Peyer's patch (tissue), 4 donors: ENCODE measurements around the gene JTB. TPM values are rescaled to one million over a fixed set of nuclear protein-coding genes. Genes with fewer than 3 reads are reported as not detected.

Experiments
- DNase-seq, 3 donors: peaks; one replicate each; pipeline ENCODE4 v3.0.0-alpha.2; 2017 to 2019
- H3K27ac ChIP-seq, 4 donors: fragments of 200-600 bp; sonication (generic); one replicate each; pipeline ENCODE4 v1.5.1; 2016 to 2019
- H3K27me3 ChIP-seq, 2 donors: fragments of 200-600 bp; sonication (generic); one replicate each; pipeline ENCODE4 v1.5.1; 2019
- H3K36me3 ChIP-seq, 3 donors: fragments of 200-600 bp; sonication (generic); one replicate each; pipeline ENCODE4 v1.5.1; 2016 to 2019
- H3K4me1 ChIP-seq, 4 donors: fragments of 200-600 bp; sonication (generic); one replicate each; pipeline ENCODE4 v1.5.1; 2016 to 2019
- H3K4me3 ChIP-seq, 4 donors: fragments of 200-600 bp; sonication (generic); 1 replicate in 3 of 4; 2 replicates in 1 of 4; pipeline ENCODE4 v1.5.1; 2016 to 2019; ENCODE audit warnings: mild to moderate bottlenecking in 1 of 4
- H3K9me3 ChIP-seq, 4 donors: fragments of 200-600 bp; sonication (generic); one replicate each; pipeline ENCODE4 v1.5.1; 2016 to 2019; ENCODE audit warnings: mild to moderate bottlenecking in 1 of 4
- CTCF ChIP-seq, 6 experiments: fragments of 450-650 bp in 4 of 6; fragments of 200-600 bp in 2 of 6; sonication (generic) in 1 of 6; IDR thresholded peaks; one replicate each; pipeline ENCODE4 v1.5.1; 2017 to 2019; ENCODE audit warnings: antibody characterized with exemption in 6 of 6, mild to moderate bottlenecking in 3 of 6, moderate library complexity in 1 of 6
- POLR2A ChIP-seq, 2 donors: fragments of 450-650 bp; IDR thresholded peaks; one replicate each; pipeline ENCODE4 v1.5.1; 2017; ENCODE audit warnings: antibody characterized with exemption in 2 of 2, mild to moderate bottlenecking in 2 of 2, moderate library complexity in 2 of 2
- total RNA-seq, 4 donors: library from RNA; depleted of rRNA; stranded (reverse); fragments of >200 nt; gene quantifications; one replicate each; pipeline ENCODE4 v1.1.0, GENCODE V29; 2016

JTB gene
- total RNA-seq, 4 donors from 2014 or later, result 172 to 321 (median 193) TPM

GRCh38 chr1:153957744-153958110, 19.7 kb downstream of the JTB start:
- peak overlapping the region; percentile 63 to 97 (median 86) for H3K4me3 ChIP-seq
- H3K36me3 ChIP-seq, result peaks cover 0 to 37% (median 0%) of the 10 kb centered on the region in 3 donors
- peaks cover 0 to 35% (median 17%) of the 10 kb centered on the region in 4 donors for H3K4me1 ChIP-seq
- peak overlapping the region; percentile 90 to 100 (median 92) for H3K27ac ChIP-seq
- no peaks in the 10 kb centered on the region for H3K27me3 ChIP-seq
- peak in 2 of 3 donors; percentile 63 to 76 for DNase-seq
- H3K9me3 ChIP-seq, result no peaks in the 10 kb centered on the region
- no peak for TF ChIP-seq CTCF (IDR thresholded peaks at IDR 0.05)
- no peak for TF ChIP-seq POLR2A (IDR thresholded peaks at IDR 0.05)

DNA sequence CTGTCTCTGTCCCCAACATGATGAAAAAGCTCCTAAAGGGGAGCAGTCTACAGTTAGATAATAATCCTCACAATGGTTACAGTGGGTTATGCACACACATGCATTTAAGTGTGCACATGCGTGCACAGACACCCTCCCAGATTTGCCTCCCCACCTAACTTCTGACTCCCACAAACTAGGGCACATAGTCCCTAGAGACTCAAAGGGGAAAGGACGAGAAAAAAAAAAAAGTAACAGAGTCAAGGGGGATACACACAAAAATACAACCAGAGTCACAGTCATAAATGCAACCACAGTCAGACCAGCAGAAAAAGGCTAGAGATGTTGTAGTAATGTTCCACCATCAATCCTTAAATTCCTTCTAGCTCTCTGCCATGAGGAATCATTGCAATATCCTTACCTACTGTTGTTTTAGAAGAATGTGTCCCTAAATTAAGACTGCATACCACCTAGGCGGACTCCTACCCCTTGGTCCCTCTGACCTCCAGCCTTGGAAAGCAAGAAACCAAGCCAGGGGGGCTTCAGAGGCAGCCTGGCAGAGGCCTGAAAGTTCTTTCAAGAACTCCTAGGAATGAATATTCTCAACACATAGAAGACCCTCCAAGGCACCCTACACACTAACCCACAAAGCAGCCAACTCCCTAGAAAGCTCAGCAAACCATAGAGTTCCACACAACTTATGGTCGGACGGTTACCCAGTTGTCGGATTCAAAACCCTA, 20.3 kb downstream of the JTB start:
- Histone ChIP-seq H3K36me3 (peaks cover 0 to 43% (median 0%) of the 10 kb centered on the region in 3 donors), H3K9me3 (no peaks in the 10 kb centered on the region), H3K4me1 (peaks cover 0 to 29% (median 13%) of the 10 kb centered on the region in 4 donors), H3K27me3 (no peaks in the 10 kb centered on the region), H3K27ac (peak overlapping the region; percentile 90 to 100 (median 92)), H3K4me3 (peak overlapping the region; percentile 63 to 97 (median 86))
- TF ChIP-seq POLR2A (IDR thresholded peaks at IDR 0.05) (no peak), CTCF (IDR thresholded peaks at IDR 0.05) (no peak)
- DNase-seq, result no peak

DNA sequence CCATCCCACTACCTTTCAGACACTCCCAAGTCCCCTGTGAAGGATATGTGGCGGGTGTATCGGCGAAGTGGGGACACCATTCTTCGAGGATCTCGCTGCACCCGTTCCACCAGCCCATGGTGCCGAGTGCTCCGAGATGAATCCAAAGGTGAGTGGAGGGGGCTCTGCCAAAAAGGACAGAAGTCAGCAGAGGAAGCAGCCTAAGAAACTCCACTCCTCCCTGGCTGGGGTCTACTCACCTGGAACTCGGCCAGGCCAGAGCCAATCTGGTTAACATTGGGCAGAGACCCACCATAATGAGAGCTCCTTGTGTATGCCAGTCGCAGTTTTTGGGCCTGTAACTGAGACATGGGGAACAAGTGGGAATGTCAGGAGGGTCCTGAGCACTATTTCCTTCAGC, 22.6 kb downstream of the JTB start:
- peaks cover 0 to 56% (median 0%) of the 10 kb centered on the region in 3 donors for H3K36me3 ChIP-seq

GRCh38 chr1:153953859-153954365, 23.6 kb downstream of the JTB start:
- H3K9me3 ChIP-seq, result no peaks in the 10 kb centered on the region
- H3K4me1 ChIP-seq, result peaks cover 0 to 21% (median 12%) of the 10 kb centered on the region in 4 donors
- no peak for TF ChIP-seq POLR2A (IDR thresholded peaks at IDR 0.05)
- no peak for TF ChIP-seq CTCF (IDR thresholded peaks at IDR 0.05)
- no peak for DNase-seq
- no peak overlapping the region for H3K27ac ChIP-seq
- H3K36me3 ChIP-seq, result peaks cover 0 to 61% (median 0%) of the 10 kb centered on the region in 3 donors
- no peak overlapping the region for H3K4me3 ChIP-seq
- H3K27me3 ChIP-seq, result no peaks in the 10 kb centered on the region

More for the DNA sequence above, 22.6 kb downstream of the JTB start:
- H3K4me3 ChIP-seq, result no peak overlapping the region
- H3K27me3 ChIP-seq, result no peaks in the 10 kb centered on the region
- no peaks in the 10 kb centered on the region for H3K9me3 ChIP-seq
- peaks cover 0 to 26% (median 12%) of the 10 kb centered on the region in 4 donors for H3K4me1 ChIP-seq
- TF ChIP-seq CTCF (IDR thresholded peaks at IDR 0.05) (no peak), POLR2A (IDR thresholded peaks at IDR 0.05) (no peak)
- no peak overlapping the region for H3K27ac ChIP-seq
- peak in 1 of 3 donors; percentile 30 for DNase-seq

DNA sequence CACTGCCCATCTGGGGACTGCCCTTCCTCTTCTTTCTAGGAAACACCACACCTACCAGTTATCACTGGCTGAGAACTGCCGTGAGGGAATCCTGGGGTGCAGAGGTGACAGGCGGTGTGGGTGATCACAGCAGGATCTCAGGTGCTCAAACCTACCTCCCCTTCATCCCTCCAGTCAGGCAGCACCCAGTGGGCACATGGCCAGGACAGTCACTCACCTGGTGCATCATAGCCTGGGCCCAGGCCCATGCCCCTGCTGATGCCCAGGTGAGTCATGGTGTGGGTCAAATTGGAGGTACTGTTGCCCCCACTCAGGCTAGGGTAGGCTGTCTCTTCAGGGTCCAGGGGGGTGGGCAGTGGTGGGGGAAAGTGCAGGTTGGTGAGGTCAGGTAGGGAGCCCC, 25.7 kb downstream of the JTB start:
- Histone ChIP-seq H3K27me3 (no peaks in the 10 kb centered on the region), H3K9me3 (no peaks in the 10 kb centered on the region), H3K4me3 (no peak overlapping the region), H3K4me1 (peaks cover 0 to 15% (median 10%) of the 10 kb centered on the region in 4 donors), H3K36me3 (peaks cover 0 to 78% (median 0%) of the 10 kb centered on the region in 3 donors), H3K27ac (no peak overlapping the region)
- DNase-seq, result no peak
- no peak for TF ChIP-seq POLR2A (IDR thresholded peaks at IDR 0.05)
- TF ChIP-seq CTCF (IDR thresholded peaks at IDR 0.05), result no peak
